Putamen (tissue), 1 donor: Measurements from ENCODE around the gene SRRM3.
"Not testable (repeated sequence)": the region's sequence is repeated elsewhere in the genome, so short reads cannot be mapped to it uniquely, and the experiment has no call there.

ENCODE experiments used
- DNase-seq: peaks from one replicate; pipeline ENCODE4 v3.0.0-alpha.2; 2016; ENCODE audit warnings: low spot score

The SRRM3 gene

DNA sequence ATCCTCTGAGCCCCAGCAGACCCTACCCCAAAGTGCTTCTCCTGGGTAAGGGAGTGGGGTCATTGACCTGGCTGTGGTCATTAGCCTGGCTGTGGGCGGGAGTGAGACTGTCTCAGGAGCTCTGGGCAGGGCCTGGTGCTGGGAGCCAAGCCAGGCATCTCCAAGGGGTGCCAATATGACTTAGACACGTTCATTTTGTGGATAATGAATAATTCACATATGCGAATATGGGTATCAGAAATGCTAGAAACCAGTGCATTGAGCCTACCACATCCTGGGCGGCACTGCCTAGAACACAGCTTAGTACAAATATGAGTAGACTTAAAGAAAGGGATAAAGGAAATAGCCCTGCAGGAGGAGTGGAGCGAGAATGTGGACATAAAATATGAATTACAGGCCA lies 14.4 kb upstream of the SRRM3 start:
- DNase-seq: no peak

DNA sequence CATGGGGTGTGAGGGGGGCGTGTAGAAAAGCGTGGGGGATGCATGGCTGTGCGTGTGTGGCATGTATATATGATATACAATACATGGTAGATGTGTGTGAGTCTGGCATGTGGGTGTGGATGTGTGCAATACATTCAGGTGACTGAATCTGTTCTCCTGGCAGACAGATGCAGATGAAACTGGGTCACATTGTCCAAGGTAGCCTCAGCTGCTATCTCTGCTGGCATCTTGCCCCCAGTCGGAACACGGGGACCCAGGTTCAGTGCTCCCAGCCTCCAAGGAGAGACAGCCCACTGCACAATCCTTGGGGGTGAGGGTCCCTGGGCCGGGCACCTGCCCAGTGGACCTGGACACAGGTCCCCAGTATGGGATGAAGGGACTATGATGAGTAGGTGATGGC lies 12.4 kb upstream of the SRRM3 start:
- no peak for DNase-seq

DNA sequence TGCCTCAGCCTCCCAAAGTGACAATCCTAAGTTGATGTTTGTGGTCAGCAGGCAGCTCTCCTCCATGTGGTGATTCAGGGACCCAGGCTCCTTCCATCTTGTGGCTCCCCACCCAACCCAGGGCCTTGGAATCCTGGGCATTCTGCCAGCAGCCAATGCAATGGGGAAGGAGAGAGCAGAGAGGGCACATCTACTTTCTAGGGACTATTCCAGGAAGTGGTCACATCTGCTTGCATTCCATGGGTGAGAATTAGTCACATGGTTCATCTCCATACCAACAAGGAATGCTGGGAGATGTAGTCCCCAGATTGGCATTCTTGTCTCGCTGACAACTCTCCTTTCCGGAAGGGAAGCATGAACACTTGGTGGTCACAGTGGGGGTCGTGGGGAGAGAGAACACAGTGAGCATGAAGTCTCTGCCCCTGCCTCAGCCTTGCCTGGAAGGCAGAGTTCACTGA lies 9.9 kb upstream of the SRRM3 start:
- peak; percentile 42 for DNase-seq

DNA sequence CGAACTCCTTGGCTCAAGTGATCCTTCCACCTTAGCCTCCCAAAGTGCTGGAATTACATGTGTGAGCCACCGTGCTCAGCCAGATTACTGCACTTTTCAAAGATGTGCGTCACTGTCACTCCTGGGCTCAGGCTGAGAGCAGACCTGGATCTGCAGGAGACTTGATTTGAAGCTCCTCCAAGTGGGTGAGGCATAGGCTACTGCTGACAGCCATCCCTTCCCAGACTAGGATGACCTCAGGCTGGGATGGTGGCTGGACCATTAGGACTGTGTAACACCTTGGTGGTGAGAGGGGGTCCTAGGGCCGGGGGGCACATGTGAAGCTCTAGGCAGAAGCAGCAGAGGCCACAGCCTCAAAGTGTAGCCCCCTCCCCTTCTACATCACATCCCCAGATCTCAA lies 8.2 kb upstream of the SRRM3 start:
- no peak for DNase-seq

DNA sequence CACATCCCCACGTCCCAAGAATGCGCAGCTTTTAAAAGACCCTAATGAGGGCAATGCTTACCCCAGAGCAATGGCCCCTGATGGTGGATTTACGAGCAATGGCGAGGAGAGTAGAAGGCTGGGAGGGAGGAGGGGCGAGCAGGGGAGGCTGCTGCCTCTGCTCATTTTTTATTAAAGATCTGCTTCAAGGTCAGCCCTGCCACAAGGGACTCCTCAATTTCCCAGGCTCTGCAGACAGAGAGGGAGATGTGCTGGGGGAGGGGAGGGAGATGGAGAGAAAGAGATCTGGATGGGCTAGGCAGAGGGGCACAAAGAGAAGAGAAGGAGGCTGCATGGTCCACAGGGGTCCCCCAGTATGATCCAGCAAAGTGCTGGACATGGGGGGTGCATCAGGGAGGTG lies 7.8 kb upstream of the SRRM3 start:
- DNase-seq: no peak

DNA sequence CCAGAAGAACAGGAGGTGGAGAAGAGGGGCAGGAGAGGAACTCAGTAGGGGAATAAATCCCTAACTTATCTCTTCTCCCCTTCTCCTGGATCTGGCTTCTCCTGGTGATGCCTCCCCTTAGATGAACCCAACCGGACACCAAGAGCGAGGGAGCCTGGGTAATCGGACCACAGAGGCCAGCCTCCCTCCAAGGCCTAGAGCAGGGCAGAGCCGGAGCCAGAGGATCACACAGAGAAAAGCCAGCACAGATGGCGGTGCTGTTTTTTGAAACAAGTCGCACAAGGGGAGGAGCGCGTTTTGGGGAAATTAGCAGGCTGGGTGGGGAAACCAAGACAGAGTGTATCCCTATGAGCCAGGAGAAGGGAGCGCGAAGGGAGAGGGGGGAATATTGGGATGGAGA lies 4.9 kb upstream of the SRRM3 start:
- DNase-seq: no peak

DNA sequence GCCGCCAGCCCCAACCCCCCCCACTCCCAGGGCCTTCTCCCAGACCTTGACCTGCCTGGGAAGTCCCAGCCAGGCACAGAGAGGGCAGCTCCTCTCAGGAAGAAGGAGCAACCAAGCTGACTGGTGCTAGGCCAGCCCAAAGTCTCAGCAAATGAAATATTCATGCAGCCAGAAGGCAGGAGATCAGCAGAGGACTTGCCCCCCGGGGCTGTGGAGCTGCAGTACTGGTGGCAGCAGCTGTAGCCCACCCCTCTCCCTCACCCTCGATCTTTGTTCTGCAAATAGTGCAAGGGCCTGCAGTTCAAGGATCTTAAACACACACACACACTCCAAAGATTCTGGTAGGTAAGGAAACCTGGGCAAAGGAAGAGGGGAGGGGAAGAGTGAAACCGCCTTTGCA lies 3.5 kb upstream of the SRRM3 start:
- no peak for DNase-seq

DNA sequence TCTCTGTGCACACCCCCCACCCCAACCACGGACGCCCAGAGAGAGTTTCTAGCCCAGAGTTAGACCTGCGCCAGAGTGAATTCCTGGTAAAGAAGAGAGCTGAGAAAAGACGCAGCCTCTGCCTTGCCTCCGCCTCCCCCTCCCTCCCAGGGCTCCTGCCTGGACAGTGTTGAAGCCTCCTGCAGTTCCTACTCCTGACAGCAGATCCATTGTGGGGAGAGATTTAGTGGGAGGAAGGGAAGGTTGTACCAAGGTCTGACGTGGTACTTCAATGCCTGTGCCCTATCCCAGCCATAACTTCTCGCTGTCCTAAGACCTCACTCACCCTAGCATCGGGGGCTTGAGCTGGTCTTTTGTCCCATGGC lies 952 bp downstream of the SRRM3 start:
- no peak for DNase-seq

DNA sequence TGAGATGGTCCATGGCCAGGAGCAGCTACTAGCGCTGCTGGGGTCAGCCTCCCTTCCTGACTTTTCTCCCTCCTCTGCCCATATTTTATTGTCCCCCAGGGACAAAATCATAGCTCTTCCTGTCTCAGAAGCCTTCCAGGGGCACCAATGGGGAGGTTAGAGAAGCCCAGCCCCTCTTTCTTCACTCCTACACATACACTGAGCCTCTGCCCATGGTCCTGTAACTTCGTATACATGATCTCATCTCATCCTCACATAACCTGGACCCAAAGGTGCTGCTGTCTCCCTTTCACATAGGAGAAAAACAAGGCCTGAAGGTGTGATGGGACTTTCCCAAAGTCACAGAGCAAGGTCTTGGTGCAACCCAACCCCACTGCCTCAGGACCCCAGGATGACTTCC lies 2.5 kb downstream of the SRRM3 start:
- no peak for DNase-seq

DNA sequence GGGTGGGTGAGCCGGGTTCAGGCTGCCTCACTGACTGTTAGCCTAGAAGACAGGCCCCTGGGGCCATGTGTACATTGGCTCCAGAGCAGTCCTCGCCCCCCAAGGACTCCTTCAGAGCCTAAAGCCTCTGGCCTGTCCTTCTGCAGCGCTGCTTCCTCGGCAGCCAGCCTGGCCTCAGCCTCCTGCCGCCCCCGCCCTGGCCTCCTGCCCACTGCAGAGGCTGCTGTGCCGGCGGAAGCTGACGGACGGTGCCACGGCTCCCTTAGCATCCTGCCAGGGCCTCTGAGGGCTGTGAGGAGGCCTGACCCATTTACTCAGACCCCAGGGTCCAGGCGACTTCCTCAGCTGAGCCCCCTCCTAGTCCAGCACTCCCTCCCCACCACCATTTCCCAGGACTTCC lies 4.9 kb downstream of the SRRM3 start:
- DNase-seq: no peak

DNA sequence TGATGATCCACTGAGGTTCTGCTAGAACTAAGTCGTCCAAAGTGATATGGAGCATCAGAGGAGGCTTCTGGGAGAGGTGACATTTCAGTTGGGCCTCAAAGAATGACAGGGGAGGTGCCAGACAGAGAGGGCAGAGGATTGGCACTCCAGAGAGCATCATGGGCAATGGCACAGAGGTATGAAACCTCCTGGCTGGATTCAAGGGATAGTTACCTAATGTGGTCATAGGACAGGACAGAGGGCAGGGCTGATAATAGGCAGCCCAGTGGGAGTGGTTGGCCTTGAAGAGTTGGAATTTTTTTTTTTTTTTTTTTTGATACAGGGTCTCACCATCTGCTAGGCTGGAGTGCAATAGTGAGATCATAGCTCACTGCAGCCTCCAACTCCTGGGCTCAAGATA lies 7.6 kb downstream of the SRRM3 start:
- no peak for DNase-seq

DNA sequence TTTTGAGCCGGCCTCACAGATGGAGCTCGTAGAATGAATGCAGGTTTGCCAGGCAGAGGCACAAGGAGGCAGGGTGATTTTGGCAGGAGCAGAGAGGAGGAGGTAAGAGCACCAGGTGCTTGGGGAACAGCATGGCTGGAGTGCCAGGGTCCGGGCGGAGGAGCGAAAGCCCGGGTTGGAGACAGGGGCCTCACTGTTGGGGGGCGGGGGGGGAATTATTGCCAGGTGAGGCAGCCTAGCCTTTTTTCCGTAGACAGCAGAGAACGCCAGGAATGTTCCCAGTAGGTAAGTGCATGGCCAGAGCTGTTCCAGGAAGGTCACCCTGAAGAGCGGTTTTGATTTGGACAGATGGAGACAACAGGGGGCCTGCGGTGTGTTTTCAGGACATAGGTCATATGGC lies 9.5 kb downstream of the SRRM3 start:
- DNase-seq: no peak

DNA sequence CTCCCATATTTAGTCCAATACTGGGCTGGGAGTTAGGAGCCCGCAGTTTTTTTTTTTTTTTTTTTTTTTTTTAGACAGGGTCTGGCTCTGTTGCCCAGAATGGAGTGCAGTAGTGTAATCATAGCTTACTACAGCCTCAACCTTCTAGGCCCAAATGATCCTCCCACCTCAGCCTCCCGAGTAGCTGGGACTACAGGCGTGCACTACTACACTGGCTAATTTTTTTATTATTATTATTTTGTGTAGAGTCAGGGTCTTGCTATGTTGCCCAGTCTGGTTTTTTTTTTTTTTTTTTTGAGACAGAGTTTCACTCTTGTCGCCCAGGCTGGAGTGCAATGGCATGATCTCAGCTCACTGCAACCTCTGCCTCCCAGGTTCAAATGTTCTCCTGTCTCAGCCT lies 13.7 kb downstream of the SRRM3 start:
- DNase-seq: not testable (repeated sequence)

DNA sequence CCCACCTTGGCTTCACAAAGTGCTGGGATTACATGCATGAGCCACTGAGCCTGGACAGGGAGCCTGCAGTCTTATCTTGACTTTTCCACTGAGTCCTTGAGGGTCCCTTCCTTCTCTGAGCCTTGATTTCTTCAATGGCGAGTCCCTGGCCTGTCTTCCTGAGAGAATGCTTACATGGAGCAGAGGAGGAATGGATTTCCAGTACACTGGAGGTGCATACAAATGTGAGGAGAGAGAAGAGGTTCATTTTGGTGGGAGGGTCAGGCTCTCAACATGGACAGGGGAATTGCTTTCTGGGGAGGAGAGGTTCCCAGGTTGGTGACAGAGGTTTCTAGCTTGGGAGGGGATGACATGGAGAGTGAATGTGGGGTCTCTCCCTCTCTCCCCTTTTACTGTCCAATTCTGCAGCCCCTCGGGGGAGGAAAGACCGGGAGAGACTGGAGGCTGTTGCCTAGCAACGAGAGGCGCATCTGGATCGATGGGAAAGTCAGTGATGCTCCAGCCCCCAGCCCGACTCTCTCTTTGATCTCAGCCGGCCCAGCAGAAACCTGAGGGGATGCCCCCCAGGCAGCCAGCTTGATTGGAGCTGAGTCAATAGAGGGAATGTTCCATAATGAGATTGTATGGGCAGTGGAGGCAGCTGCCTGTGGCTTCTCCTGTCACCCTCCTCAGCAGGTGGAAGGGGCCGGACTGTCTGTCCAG lies 14.8 kb downstream of the SRRM3 start:
- DNase-seq: no peak

DNA sequence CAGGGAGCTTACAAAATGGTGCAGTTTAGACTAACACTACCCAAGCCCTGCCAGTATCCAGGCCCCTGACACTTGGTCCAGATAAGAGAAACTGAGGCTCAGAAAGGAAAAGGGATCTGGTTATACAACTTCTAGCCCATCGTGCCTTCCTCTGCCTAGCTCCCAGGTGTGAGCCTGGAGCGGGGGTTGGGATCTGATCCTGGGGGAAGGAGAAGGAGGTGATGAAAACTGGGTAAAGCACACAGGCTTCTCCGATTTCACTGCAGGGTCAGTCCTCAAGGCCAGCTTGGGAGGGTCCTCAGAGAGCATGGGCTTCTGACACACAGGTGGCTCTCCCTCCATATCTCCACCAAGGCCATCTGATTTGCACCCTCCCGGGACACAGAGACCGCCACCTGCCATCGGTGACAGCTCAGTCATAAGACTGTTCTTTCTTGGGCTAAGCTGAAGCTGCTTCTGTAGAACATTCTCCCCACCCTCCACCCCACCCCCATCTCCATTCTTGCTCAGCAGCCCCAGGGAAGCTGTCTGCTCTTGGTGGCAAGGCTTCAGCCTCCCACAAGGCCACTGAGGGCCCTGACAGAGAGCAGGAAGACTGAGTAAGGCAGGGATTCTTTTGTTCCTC lies 16.4 kb downstream of the SRRM3 start:
- peak; percentile 67 for DNase-seq

DNA sequence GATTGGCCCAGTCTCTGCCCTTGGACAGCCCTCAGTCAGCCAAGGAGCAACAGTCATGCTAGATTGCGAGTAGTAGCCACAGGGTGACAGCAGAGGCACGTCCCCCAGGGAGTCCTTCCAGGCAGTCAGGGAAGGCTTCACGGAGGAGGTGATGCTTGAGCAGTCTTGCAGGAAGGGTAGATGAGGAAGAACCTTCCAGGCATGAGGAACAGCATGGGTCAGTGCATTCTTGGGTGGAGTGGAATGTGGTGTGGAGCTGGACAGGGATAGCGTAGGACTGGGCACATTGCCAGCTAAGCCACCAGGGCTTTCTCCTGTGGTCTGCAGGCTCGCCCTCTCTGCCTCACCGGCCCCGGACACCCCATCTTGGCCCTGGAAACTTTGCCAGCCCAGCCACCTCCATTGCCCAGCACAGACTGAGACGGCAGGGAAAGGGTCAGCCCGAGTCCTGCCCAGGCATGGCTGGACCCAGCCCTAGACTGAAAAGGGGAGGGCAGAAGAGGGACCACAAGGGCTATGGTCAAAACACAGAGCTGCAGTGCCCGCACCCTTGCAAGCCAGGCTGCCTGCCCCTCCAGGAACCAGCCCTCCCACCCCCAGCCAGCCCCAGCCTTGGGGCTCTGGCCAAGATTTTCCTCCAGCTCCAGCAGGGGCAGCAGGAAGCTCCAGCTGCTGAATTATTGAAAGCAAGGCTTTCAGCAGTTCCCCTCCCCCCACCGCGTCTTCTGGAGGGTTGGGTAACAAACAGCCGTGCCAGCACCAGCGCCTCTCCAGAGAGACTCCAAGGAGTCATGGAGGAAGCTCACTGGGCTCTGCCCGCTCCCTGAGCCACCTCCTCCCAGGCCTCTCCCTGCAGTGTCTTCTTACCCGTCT lies 18.7 kb downstream of the SRRM3 start:
- DNase-seq: no peak

DNA sequence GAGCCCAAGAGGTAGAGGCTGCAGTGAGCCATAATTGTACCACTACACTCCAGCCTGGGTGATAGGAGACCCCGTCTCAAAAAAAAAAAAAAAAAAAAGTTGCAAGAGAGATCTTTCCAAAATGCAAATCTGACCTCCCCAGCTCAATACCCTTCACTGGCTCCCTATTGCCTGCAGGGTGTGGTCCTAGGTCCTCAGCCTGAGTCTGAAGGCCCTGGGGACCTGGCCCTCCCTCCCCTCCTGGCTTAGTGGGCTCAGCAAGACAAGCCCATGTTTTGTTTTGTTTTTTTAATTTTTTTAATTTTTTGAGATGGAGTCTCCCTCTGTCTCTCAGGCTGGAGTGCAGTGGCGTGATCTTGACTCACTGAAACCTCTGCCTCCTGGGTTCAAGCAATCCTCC lies 20.6 kb downstream of the SRRM3 start:
- no peak for DNase-seq

DNA sequence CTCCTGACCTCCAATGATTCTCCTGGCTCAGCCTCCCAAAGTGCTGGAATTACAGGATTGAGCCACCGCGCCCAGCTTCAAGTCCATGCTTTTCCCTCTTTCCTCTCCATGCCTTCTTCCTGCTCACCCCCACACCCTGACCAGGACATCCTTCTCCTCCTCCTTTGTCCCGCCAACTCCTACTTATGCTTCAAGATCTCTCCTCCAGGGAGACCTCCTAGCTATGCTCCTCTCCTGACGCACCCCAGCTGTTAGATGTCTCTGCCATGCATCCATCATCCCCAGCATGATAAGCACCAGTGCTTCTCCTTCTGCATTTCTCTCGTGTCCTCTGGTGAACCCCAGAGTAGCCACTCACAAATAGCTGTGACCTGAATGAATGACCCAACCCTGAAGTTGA lies 21.1 kb downstream of the SRRM3 start:
- DNase-seq: no peak

DNA sequence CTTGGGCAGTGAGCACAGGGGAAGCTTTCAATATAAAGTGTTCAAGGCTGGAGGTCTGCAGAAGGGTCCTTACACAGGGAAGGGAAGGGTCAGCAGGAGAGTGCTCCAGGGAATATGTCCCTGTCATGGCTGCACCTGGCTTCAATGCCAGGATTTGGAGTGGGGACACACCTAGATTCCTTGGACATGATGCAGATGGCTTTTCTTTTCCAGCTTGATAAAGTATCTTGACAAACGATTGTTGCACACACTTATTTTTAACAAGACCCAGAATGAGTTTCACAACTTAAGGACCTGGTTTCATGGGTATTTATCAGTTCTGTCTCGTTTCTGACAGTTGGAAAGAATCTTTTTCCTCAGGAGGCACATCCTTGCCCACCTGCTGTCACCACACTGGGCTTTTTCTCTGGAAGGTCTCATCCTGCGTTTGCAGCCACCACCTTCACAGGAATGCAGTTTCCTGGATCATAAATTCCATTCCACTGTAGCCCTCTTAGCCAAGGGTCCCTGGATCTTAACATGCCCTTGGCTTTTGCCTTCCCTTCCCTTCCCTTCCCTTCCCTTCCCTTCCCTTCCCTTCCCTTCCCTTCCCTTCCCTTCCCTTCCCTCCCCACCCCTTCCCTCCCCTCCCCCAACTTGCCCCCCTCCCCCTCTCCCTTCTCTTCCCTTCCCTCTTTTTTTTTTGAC lies 21.7 kb downstream of the SRRM3 start:
- DNase-seq: no peak

DNA sequence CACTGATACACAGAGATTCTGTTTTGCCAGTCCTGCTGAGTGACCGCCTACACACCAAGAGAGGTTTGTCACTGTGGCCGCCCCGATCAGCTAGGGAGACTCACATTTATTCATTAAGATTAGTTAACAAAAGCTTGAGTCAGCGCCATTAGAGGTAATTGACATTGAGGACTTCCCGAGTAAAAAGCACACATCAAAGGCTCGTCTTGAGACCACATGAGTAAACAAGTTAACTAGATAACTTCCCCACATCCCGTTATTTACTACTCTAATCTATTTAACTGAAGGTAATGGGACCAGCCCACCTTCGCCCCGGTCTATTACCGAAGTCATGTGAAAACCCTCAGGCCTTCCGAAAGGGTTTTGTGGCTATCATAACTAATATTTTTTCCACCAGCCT lies 23.0 kb downstream of the SRRM3 start:
- DNase-seq: no peak

DNA sequence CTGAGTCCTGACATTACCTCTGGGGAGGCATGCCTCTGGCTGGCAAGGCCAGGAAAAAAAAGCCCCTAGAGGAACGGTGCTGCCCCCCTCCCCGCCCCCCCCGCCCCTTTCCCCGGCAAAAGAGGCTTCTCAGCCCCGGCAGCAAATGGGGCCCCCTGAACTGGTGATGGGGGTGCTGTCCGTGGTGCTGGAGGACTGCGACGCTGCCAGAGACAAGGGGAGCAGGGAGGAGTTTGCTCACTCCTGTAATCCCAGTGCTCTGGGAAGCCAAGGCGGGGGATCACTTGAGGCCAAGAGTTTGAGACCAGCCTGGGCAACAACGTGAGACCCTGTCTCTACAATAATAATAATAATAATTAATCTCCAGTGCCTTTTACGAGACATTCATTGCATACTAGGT lies 23.7 kb downstream of the SRRM3 start:
- no peak for DNase-seq

DNA sequence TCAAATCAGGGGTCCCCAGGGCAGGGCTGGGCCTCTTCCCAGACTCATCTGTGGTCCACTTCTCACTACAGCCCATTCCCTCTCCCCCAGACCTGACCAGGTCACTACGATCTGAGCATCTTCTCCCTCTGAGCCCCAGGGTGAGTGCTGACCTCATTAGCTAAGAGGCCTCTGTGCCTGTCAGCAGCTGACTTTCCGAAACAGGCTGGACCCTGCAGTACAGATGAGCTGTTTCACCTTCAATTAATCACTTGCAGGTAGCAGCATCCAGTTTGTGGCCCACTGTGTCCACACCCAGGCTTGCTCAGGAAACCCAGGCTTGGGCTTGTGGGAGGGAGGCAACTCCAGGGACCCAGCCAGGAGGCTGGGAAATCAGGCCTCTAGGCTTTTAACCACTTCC lies 24.3 kb downstream of the SRRM3 start:
- DNase-seq: no peak
